KBM-7 (cell line): Measurements from ENCODE around the gene TRIM61.
A peak's percentile ranks its signal among the peaks of the same experiment; 100 is the strongest.
"Not testable (repeated sequence)": the region's sequence is repeated elsewhere in the genome, so short reads cannot be mapped to it uniquely, and the experiment has no call there.

ENCODE experiments used
- DNase-seq: peaks from one replicate; pipeline ENCODE4 v3.0.0-alpha.2; 2015
- in situ Hi-C: fragments of 300-500 bp; cut with MboI; formaldehyde crosslinking; loops from 2 replicates; pipeline ENCODE4 v1.14.3; 2020; ENCODE audit warnings: low sequenced_read_pairs, low pct_unique_long_range_greater_than_20kb, mixed read lengths

Gene TRIM61

GRCh38 chr4:164971929-164972328, 5.5 kb downstream of the TRIM61 start:
- DNase-seq, in situ Hi-C loops: not testable (repeated sequence)

- no peak for DNase-seq
- in situ Hi-C loops: no loop called here
Measured at GRCh38 chr4:164959896-164960295, 17.6 kb downstream of the TRIM61 start.

- in situ Hi-C loops, DNase-seq: not testable (repeated sequence)
Measured at GRCh38 chr4:164959421-164959820, 18.0 kb downstream of the TRIM61 start.

GRCh38 chr4:164956766-164957643, 20.5 kb downstream of the TRIM61 start:
- in situ Hi-C loops: no loop called here
- no peak for DNase-seq

GRCh38 chr4:164955107-164955805, 22.2 kb downstream of the TRIM61 start:
- no peak for DNase-seq
- in situ Hi-C loops: no loop called here

- in situ Hi-C loops: no loop called here
- no peak for DNase-seq
Measured at GRCh38 chr4:164952551-164952950, 24.9 kb downstream of the TRIM61 start.

- in situ Hi-C loops: no loop called here
- no peak for DNase-seq
Measured at GRCh38 chr4:164949448-164950143, 27.9 kb downstream of the TRIM61 start.

GRCh38 chr4:164948975-164949374, 28.5 kb downstream of the TRIM61 start:
- no peak for DNase-seq
- in situ Hi-C loops: no loop called here

- in situ Hi-C loops, DNase-seq: not testable (repeated sequence)
Measured at GRCh38 chr4:164948006-164948405, 29.5 kb downstream of the TRIM61 start.

GRCh38 chr4:164946810-164947209, 30.6 kb downstream of the TRIM61 start:
- in situ Hi-C loops: no loop called here
- DNase-seq: no peak

- DNase-seq: no peak
- in situ Hi-C loops: no loop called here
Measured at GRCh38 chr4:164945146-164945545, 32.3 kb downstream of the TRIM61 start.

- DNase-seq: no peak
- in situ Hi-C loops: no loop called here
Measured at GRCh38 chr4:164943192-164943591, 34.3 kb downstream of the TRIM61 start.

- in situ Hi-C loops: no loop called here
- DNase-seq: no peak
Measured at GRCh38 chr4:164937576-164938270, 39.7 kb downstream of the TRIM61 start.

- DNase-seq, in situ Hi-C loops: not testable (repeated sequence)
Measured at GRCh38 chr4:164935865-164936606, 41.4 kb downstream of the TRIM61 start.

GRCh38 chr4:164935363-164935762, 42.1 kb downstream of the TRIM61 start:
- in situ Hi-C loops: no loop called here
- peak; percentile 7 for DNase-seq

GRCh38 chr4:164933244-164933643, 44.2 kb downstream of the TRIM61 start:
- in situ Hi-C loops: no loop called here
- no peak for DNase-seq

- in situ Hi-C loops: no loop called here
- no peak for DNase-seq
Measured at GRCh38 chr4:164931551-164932324, 45.7 kb downstream of the TRIM61 start.

GRCh38 chr4:164930647-164931046, 46.8 kb downstream of the TRIM61 start:
- DNase-seq: no peak
- in situ Hi-C loops: no loop called here
